ENCODE data around the gene TPP1. TPM values are rescaled to one million over a fixed set of nuclear protein-coding genes. Genes with fewer than 3 reads are reported as not detected.
A peak's percentile ranks its signal among the peaks of the same experiment; 100 is the strongest.

Gene TPP1
- total and polyA plus RNA-seq, 5 donors from 2014 or later = 100 to 165 (median 136) TPM

GRCh38 chr11:6629892-6630631 lies 10.8 kb upstream of the TPP1 start:
- Histone ChIP-seq H3K27me3 (ENCODE audit: control insufficient read depth, insufficient read depth, low read length) (no peaks in the 10 kb centered on the region), H3K36me3 (ENCODE audit: control insufficient read depth, insufficient read depth, low read length) (no peaks in the 10 kb centered on the region), H3K4me1 (ENCODE audit: control insufficient read depth, insufficient read depth, low read length, poor library complexity, severe bottlenecking) (peaks cover 9% of the 10 kb centered on the region), H3K27ac (ENCODE audit: insufficient read depth, low read length, poor library complexity, severe bottlenecking) (no peak overlapping the region), H3K4me3 (ENCODE audit: low read depth, low read length) (no peak overlapping the region), H3K9me3 (ENCODE audit: control insufficient read depth in 2 of 2, low read length in 2 of 2) (no peaks in the 10 kb centered on the region)
- no peak overlapping the region for H3K4me3 Mint-ChIP-seq
- no peaks in the 10 kb centered on the region for H3K9me3 Mint-ChIP-seq
- no peak for DNase-seq
- H3K27ac Mint-ChIP-seq = no peak overlapping the region
- H3K4me1 Mint-ChIP-seq = peaks cover 4 to 20% (median 13%) of the 10 kb centered on the region in 4 donors
- peaks cover 5% of the 10 kb centered on the region for H3K36me3 Mint-ChIP-seq
- no peak for ATAC-seq (ENCODE audit: low read depth in 2 of 2)
- no peaks in the 10 kb centered on the region for H3K27me3 Mint-ChIP-seq

GRCh38 chr11:6629573-6629891 lies 10.3 kb upstream of the TPP1 start:
- Mint-ChIP-seq H3K27ac (no peak overlapping the region), H3K4me3 (no peak overlapping the region), H3K27me3 (no peaks in the 10 kb centered on the region), H3K36me3 (peaks cover 6% of the 10 kb centered on the region), H3K9me3 (no peaks in the 10 kb centered on the region), H3K4me1 (peaks cover 4 to 22% (median 13%) of the 10 kb centered on the region in 4 donors)
- no peak for DNase-seq
- Histone ChIP-seq H3K4me3 (ENCODE audit: low read depth, low read length) (no peak overlapping the region), H3K9me3 (ENCODE audit: control insufficient read depth in 2 of 2, low read length in 2 of 2) (no peaks in the 10 kb centered on the region), H3K27ac (ENCODE audit: insufficient read depth, low read length, poor library complexity, severe bottlenecking) (no peak overlapping the region), H3K27me3 (ENCODE audit: control insufficient read depth, insufficient read depth, low read length) (no peaks in the 10 kb centered on the region), H3K4me1 (ENCODE audit: control insufficient read depth, insufficient read depth, low read length, poor library complexity, severe bottlenecking) (peaks cover 9% of the 10 kb centered on the region), H3K36me3 (ENCODE audit: control insufficient read depth, insufficient read depth, low read length) (no peaks in the 10 kb centered on the region)
- ATAC-seq (ENCODE audit: low read depth in 2 of 2) = no peak

- Mint-ChIP-seq H3K9me3 (no peaks in the 10 kb centered on the region), H3K36me3 (peaks cover 11% of the 10 kb centered on the region), H3K4me1 (peaks cover 4 to 26% (median 13%) of the 10 kb centered on the region in 4 donors), H3K27ac (peak overlapping the region in 2 of 3 donors; percentile 26 to 43), H3K27me3 (no peaks in the 10 kb centered on the region), H3K4me3 (no peak overlapping the region)
- ATAC-seq (ENCODE audit: low read depth in 2 of 2) = no peak
- Histone ChIP-seq H3K27me3 (ENCODE audit: control insufficient read depth, insufficient read depth, low read length) (no peaks in the 10 kb centered on the region), H3K9me3 (ENCODE audit: control insufficient read depth in 2 of 2, low read length in 2 of 2) (no peaks in the 10 kb centered on the region), H3K27ac (ENCODE audit: insufficient read depth, low read length, poor library complexity, severe bottlenecking) (no peak overlapping the region), H3K4me3 (ENCODE audit: low read depth, low read length) (no peak overlapping the region), H3K4me1 (ENCODE audit: control insufficient read depth, insufficient read depth, low read length, poor library complexity, severe bottlenecking) (peaks cover 9% of the 10 kb centered on the region), H3K36me3 (ENCODE audit: control insufficient read depth, insufficient read depth, low read length) (no peaks in the 10 kb centered on the region)
- no peak for DNase-seq
These were observed 9.3 kb upstream of the TPP1 start for GRCh38 chr11:6628526-6628925.

GRCh38 chr11:6627762-6628241 lies 8.6 kb upstream of the TPP1 start:
- Histone ChIP-seq H3K4me3 (ENCODE audit: low read depth, low read length) (peak overlapping the region; percentile 70), H3K4me1 (ENCODE audit: control insufficient read depth, insufficient read depth, low read length, poor library complexity, severe bottlenecking) (peaks cover 9% of the 10 kb centered on the region), H3K27me3 (ENCODE audit: control insufficient read depth, insufficient read depth, low read length) (no peaks in the 10 kb centered on the region), H3K9me3 (ENCODE audit: control insufficient read depth in 2 of 2, low read length in 2 of 2) (no peaks in the 10 kb centered on the region), H3K27ac (ENCODE audit: insufficient read depth, low read length, poor library complexity, severe bottlenecking) (peak overlapping the region; percentile 43), H3K36me3 (ENCODE audit: control insufficient read depth, insufficient read depth, low read length) (no peaks in the 10 kb centered on the region)
- DNase-seq (peak in 1 of 3 donors; percentile 64), ATAC-seq (ENCODE audit: low read depth in 2 of 2) (peak; percentile 41 to 64)
- Mint-ChIP-seq H3K27ac (peak overlapping the region; percentile 26 to 32 (median 28)), H3K9me3 (no peaks in the 10 kb centered on the region), H3K36me3 (peaks cover 11% of the 10 kb centered on the region), H3K27me3 (no peaks in the 10 kb centered on the region), H3K4me3 (peak overlapping the region; percentile 0 to 43 (median 10)), H3K4me1 (peaks cover 4 to 26% (median 13%) of the 10 kb centered on the region in 4 donors)

- ATAC-seq (ENCODE audit: low read depth in 2 of 2) = no peak
- no peaks in the 10 kb centered on the region for H3K9me3 Mint-ChIP-seq
- peak overlapping the region; percentile 70 for H3K4me3 ChIP-seq (ENCODE audit: low read depth, low read length)
- H3K4me1 ChIP-seq (ENCODE audit: control insufficient read depth, insufficient read depth, low read length, poor library complexity, severe bottlenecking) = peaks cover 9% of the 10 kb centered on the region
- H3K4me3 Mint-ChIP-seq = peak overlapping the region in 3 of 4 donors; percentile 0 to 43 (median 4)
- no peaks in the 10 kb centered on the region for H3K27me3 Mint-ChIP-seq
- no peak for DNase-seq
- peaks cover 11% of the 10 kb centered on the region for H3K36me3 Mint-ChIP-seq
- H3K27ac Mint-ChIP-seq = peak overlapping the region in 2 of 3 donors; percentile 28 to 32
- H3K27me3 ChIP-seq (ENCODE audit: control insufficient read depth, insufficient read depth, low read length) = no peaks in the 10 kb centered on the region
- H3K27ac ChIP-seq (ENCODE audit: insufficient read depth, low read length, poor library complexity, severe bottlenecking) = no peak overlapping the region
- no peaks in the 10 kb centered on the region for H3K36me3 ChIP-seq (ENCODE audit: control insufficient read depth, insufficient read depth, low read length)
- H3K9me3 ChIP-seq (ENCODE audit: control insufficient read depth in 2 of 2, low read length in 2 of 2) = no peaks in the 10 kb centered on the region
- H3K4me1 Mint-ChIP-seq = peaks cover 4 to 26% (median 13%) of the 10 kb centered on the region in 4 donors
These were observed 7.9 kb upstream of the TPP1 start for GRCh38 chr11:6626971-6627761.

- no peak for DNase-seq
- no peak overlapping the region for H3K4me3 ChIP-seq (ENCODE audit: low read depth, low read length)
- no peaks in the 10 kb centered on the region for H3K36me3 ChIP-seq (ENCODE audit: control insufficient read depth, insufficient read depth, low read length)
- no peak overlapping the region for H3K27ac Mint-ChIP-seq
- no peaks in the 10 kb centered on the region for H3K27me3 Mint-ChIP-seq
- H3K4me1 Mint-ChIP-seq = peaks cover 4 to 26% (median 13%) of the 10 kb centered on the region in 4 donors
- no peaks in the 10 kb centered on the region for H3K9me3 Mint-ChIP-seq
- H3K27me3 ChIP-seq (ENCODE audit: control insufficient read depth, insufficient read depth, low read length) = no peaks in the 10 kb centered on the region
- peaks cover 9% of the 10 kb centered on the region for H3K4me1 ChIP-seq (ENCODE audit: control insufficient read depth, insufficient read depth, low read length, poor library complexity, severe bottlenecking)
- H3K27ac ChIP-seq (ENCODE audit: insufficient read depth, low read length, poor library complexity, severe bottlenecking) = no peak overlapping the region
- peaks cover 6% of the 10 kb centered on the region for H3K36me3 Mint-ChIP-seq
- ATAC-seq (ENCODE audit: low read depth in 2 of 2) = no peak
- H3K9me3 ChIP-seq (ENCODE audit: control insufficient read depth in 2 of 2, low read length in 2 of 2) = no peaks in the 10 kb centered on the region
- H3K4me3 Mint-ChIP-seq = no peak overlapping the region
These were observed 6.7 kb upstream of the TPP1 start for GRCh38 chr11:6625832-6626420.

GRCh38 chr11:6625156-6625831 lies 6.1 kb upstream of the TPP1 start:
- Histone ChIP-seq H3K4me1 (ENCODE audit: control insufficient read depth, insufficient read depth, low read length, poor library complexity, severe bottlenecking) (peaks cover 9% of the 10 kb centered on the region), H3K27me3 (ENCODE audit: control insufficient read depth, insufficient read depth, low read length) (no peaks in the 10 kb centered on the region), H3K36me3 (ENCODE audit: control insufficient read depth, insufficient read depth, low read length) (no peaks in the 10 kb centered on the region), H3K27ac (ENCODE audit: insufficient read depth, low read length, poor library complexity, severe bottlenecking) (no peak overlapping the region), H3K4me3 (ENCODE audit: low read depth, low read length) (no peak overlapping the region), H3K9me3 (ENCODE audit: control insufficient read depth in 2 of 2, low read length in 2 of 2) (no peaks in the 10 kb centered on the region)
- H3K36me3 Mint-ChIP-seq = peaks cover 6% of the 10 kb centered on the region
- DNase-seq = no peak
- H3K27me3 Mint-ChIP-seq = no peaks in the 10 kb centered on the region
- no peak overlapping the region for H3K27ac Mint-ChIP-seq
- no peak for ATAC-seq (ENCODE audit: low read depth in 2 of 2)
- H3K4me3 Mint-ChIP-seq = no peak overlapping the region
- no peaks in the 10 kb centered on the region for H3K9me3 Mint-ChIP-seq
- H3K4me1 Mint-ChIP-seq = peaks cover 4 to 26% (median 13%) of the 10 kb centered on the region in 4 donors
